ENCODE measurements around the gene PEX26. TPM values are rescaled to one million over a fixed set of nuclear protein-coding genes. Genes with fewer than 3 reads are reported as not detected.
"Not testable (repeated sequence)": the region's sequence is repeated elsewhere in the genome, so short reads cannot be mapped to it uniquely, and the experiment has no call there.

PEX26 gene
- total RNA-seq, 2 donors from 2014 or later, result 53.4 to 70.5 TPM

DNA sequence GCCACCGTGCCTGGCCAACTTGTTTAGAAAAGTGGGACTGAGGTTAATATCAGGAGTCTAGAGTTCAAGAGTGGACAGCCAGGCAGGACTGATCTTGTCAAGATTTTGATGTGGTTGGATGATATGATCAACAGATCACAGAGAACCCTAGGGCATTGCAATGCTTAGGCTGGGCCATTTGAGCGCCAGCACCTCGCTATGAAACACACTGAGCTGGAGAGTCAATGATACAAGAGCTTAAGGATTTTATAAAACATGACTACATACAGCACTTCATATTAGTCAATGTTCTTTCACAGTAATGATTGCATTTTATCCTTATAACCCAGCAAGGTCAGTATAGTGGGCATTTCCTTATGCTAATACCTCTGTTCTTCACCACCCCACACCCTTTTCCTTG, 15.4 kb upstream of the PEX26 start:
- Mint-ChIP-seq H3K27me3 (peaks cover 47% of the 10 kb centered on the region), H3K36me3 (ENCODE audit: low read depth) (no peaks in the 10 kb centered on the region)

GRCh38 chr22:18063306-18063705, 14.5 kb upstream of the PEX26 start:
- H3K9me3 Mint-ChIP-seq, result no peaks in the 10 kb centered on the region
- no peak overlapping the region for H3K27ac Mint-ChIP-seq
- no peaks in the 10 kb centered on the region for H3K4me1 Mint-ChIP-seq
- H3K4me3 Mint-ChIP-seq, result no peak overlapping the region
- H3K27me3 Mint-ChIP-seq, result peaks cover 50% of the 10 kb centered on the region
- H3K36me3 Mint-ChIP-seq (ENCODE audit: low read depth), result no peaks in the 10 kb centered on the region
- ATAC-seq (replicated peaks), result no peak

More for the DNA sequence above, 15.4 kb upstream of the PEX26 start:
- H3K9me3 Mint-ChIP-seq, result no peaks in the 10 kb centered on the region
- H3K27ac Mint-ChIP-seq, result no peak overlapping the region
- no peak for ATAC-seq (replicated peaks)
- no peak overlapping the region for H3K4me3 Mint-ChIP-seq
- H3K4me1 Mint-ChIP-seq, result no peaks in the 10 kb centered on the region

DNA sequence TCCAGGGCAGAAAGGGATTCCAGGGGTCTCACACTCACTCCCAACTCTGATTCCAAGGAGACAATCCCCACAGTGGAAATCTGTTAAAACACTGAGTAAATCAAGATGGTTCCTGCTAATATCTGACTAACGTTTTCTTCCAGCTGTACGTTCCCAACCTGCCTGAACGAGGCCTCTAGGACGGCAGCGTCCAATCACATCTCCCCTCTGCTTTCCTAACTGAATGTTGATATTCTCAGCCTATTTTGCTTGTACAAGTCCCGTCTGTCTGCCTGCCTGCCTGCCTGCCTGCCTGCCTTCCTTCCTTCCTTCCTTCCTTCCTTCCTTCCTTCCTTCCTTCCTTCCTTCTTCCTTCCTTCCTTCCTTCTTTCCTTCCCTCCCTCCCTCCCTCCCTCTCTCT, 14.1 kb upstream of the PEX26 start:
- H3K36me3 Mint-ChIP-seq (ENCODE audit: low read depth); ATAC-seq (replicated peaks); H3K4me3 Mint-ChIP-seq; H3K27ac Mint-ChIP-seq; H3K4me1 Mint-ChIP-seq; H3K9me3 Mint-ChIP-seq: not testable (repeated sequence)
- peaks cover 49% of the 10 kb centered on the region for H3K27me3 Mint-ChIP-seq

- no peak for ATAC-seq (replicated peaks)
- no peaks in the 10 kb centered on the region for H3K36me3 Mint-ChIP-seq (ENCODE audit: low read depth)
- H3K27ac Mint-ChIP-seq, result no peak overlapping the region
- H3K4me1 Mint-ChIP-seq, result no peaks in the 10 kb centered on the region
- H3K27me3 Mint-ChIP-seq, result peaks cover 44% of the 10 kb centered on the region
- H3K9me3 Mint-ChIP-seq, result no peaks in the 10 kb centered on the region
- no peak overlapping the region for H3K4me3 Mint-ChIP-seq
Measured at GRCh38 chr22:18064636-18065035, 13.2 kb upstream of the PEX26 start.

GRCh38 chr22:18065256-18065655, 12.5 kb upstream of the PEX26 start:
- H3K4me3 Mint-ChIP-seq, result no peak overlapping the region
- no peaks in the 10 kb centered on the region for H3K36me3 Mint-ChIP-seq (ENCODE audit: low read depth)
- no peak for ATAC-seq (replicated peaks)
- H3K27ac Mint-ChIP-seq, result no peak overlapping the region
- peaks cover 41% of the 10 kb centered on the region for H3K27me3 Mint-ChIP-seq
- H3K9me3 Mint-ChIP-seq, result no peaks in the 10 kb centered on the region
- H3K4me1 Mint-ChIP-seq, result no peaks in the 10 kb centered on the region

GRCh38 chr22:18066181-18066859, 11.5 kb upstream of the PEX26 start:
- Mint-ChIP-seq H3K27ac (no peak overlapping the region), H3K27me3 (peaks cover 38% of the 10 kb centered on the region), H3K4me3 (no peak overlapping the region), H3K36me3 (ENCODE audit: low read depth) (no peaks in the 10 kb centered on the region), H3K4me1 (no peaks in the 10 kb centered on the region), H3K9me3 (no peaks in the 10 kb centered on the region)
- ATAC-seq (replicated peaks), result no peak

GRCh38 chr22:18067121-18067520, 10.7 kb upstream of the PEX26 start:
- H3K27ac Mint-ChIP-seq, result peak overlapping the region; percentile 10
- H3K9me3 Mint-ChIP-seq, result no peaks in the 10 kb centered on the region
- no peak for ATAC-seq (replicated peaks)
- H3K27me3 Mint-ChIP-seq, result peaks cover 36% of the 10 kb centered on the region
- no peak overlapping the region for H3K4me3 Mint-ChIP-seq
- H3K36me3 Mint-ChIP-seq (ENCODE audit: low read depth), result no peaks in the 10 kb centered on the region
- H3K4me1 Mint-ChIP-seq, result no peaks in the 10 kb centered on the region

DNA sequence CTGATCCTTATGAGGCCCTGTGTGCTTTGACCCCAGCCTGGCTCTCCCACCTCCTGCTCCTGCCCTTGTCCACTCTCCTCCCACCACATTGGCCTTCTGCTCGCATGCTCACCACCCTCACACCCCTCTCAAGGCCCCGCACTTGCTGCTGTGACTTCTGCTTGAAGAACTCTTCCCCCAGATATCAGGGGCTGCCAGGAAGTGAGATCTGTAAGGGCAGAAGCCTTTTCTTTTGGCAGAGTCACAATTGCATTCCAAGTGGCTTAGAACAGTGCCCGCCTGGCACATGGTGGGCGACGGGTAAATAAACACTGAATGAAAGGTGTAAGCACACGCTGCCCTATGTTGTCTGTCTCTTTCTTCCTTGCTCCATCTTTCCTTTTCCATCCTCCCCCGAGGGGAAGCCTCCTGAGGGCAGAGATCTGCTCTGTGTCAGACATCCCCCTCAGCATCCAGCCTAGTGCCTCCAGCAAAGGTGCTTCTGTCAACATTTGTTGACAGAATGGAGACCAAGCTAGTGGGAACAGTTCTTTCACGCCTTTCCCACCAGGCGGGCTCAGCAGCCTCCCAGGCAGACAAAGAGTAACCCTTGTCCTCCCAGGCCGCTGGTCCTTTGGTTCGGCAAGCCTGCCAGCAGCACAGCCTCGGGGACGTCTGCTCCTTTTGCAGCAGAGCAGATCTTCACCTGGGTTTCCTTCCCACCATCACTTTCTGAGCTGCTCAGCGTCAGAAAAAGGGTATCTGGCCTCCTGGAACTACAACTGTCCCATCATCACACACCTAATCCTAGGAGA, 10.0 kb upstream of the PEX26 start:
- Mint-ChIP-seq H3K4me1 (no peaks in the 10 kb centered on the region), H3K27ac (peak overlapping the region; percentile 10), H3K4me3 (no peak overlapping the region), H3K27me3 (peaks cover 36% of the 10 kb centered on the region), H3K9me3 (no peaks in the 10 kb centered on the region), H3K36me3 (ENCODE audit: low read depth) (no peaks in the 10 kb centered on the region)
- no peak for ATAC-seq (replicated peaks)

- Mint-ChIP-seq H3K4me1 (no peaks in the 10 kb centered on the region), H3K9me3 (no peaks in the 10 kb centered on the region), H3K27me3 (peaks cover 36% of the 10 kb centered on the region), H3K27ac (no peak overlapping the region), H3K4me3 (no peak overlapping the region), H3K36me3 (ENCODE audit: low read depth) (no peaks in the 10 kb centered on the region)
- no peak for ATAC-seq (replicated peaks)
Measured at GRCh38 chr22:18068381-18068988, 9.3 kb upstream of the PEX26 start.

- no peaks in the 10 kb centered on the region for H3K36me3 Mint-ChIP-seq (ENCODE audit: low read depth)
- no peaks in the 10 kb centered on the region for H3K4me1 Mint-ChIP-seq
- H3K27ac Mint-ChIP-seq, result no peak overlapping the region
- H3K9me3 Mint-ChIP-seq, result no peaks in the 10 kb centered on the region
- no peak for ATAC-seq (replicated peaks)
- H3K27me3 Mint-ChIP-seq, result peaks cover 32% of the 10 kb centered on the region
- no peak overlapping the region for H3K4me3 Mint-ChIP-seq
Measured at GRCh38 chr22:18069041-18069440, 8.7 kb upstream of the PEX26 start.

- H3K27ac Mint-ChIP-seq, result no peak overlapping the region
Measured at GRCh38 chr22:18070041-18070440, 7.7 kb upstream of the PEX26 start.

GRCh38 chr22:18070556-18071306, 7.1 kb upstream of the PEX26 start:
- no peak overlapping the region for H3K27ac Mint-ChIP-seq
- no peaks in the 10 kb centered on the region for H3K9me3 Mint-ChIP-seq
- H3K27me3 Mint-ChIP-seq, result peaks cover 17% of the 10 kb centered on the region
- H3K4me3 Mint-ChIP-seq, result no peak overlapping the region
- no peak for ATAC-seq (replicated peaks)
- no peaks in the 10 kb centered on the region for H3K36me3 Mint-ChIP-seq (ENCODE audit: low read depth)
- no peaks in the 10 kb centered on the region for H3K4me1 Mint-ChIP-seq

More at GRCh38 chr22:18070041-18070440, 7.7 kb upstream of the PEX26 start:
- Mint-ChIP-seq H3K4me1 (no peaks in the 10 kb centered on the region), H3K9me3 (no peaks in the 10 kb centered on the region), H3K4me3 (no peak overlapping the region), H3K27me3 (peaks cover 24% of the 10 kb centered on the region), H3K36me3 (ENCODE audit: low read depth) (no peaks in the 10 kb centered on the region)
- ATAC-seq (replicated peaks), result no peak

DNA sequence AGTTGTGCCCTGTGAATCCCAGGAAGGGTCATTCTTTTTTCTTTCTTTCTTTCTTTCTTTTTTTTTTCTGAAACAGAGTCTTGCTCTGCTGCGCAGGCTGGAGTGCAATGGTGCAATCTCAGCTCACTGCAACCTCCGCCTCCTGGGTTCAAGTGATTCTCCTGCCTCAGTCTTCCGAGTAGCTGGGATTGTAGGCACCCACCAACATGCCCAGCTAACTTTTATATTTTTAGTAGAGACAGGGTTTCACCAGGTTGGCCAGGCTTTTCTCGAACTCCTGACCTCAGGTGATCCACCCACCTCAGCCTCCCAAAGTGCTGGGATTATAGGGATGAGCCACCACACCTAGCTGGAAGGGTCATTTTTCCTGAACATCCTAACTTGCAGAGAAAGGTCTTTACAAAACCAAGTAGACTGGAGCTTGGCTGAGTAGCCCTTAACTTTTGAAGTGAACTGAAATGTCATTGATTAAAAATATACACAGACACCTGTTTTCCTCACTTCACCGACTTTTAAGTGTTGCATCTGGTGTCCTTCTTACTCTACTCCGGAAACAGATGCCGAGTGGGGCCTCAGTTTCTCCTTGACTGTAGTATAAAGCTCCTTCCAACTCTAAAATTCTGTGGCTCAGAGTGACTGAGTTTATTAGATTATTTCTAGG, 6.4 kb upstream of the PEX26 start:
- H3K27ac Mint-ChIP-seq; H3K36me3 Mint-ChIP-seq (ENCODE audit: low read depth); ATAC-seq (replicated peaks); H3K4me3 Mint-ChIP-seq; H3K9me3 Mint-ChIP-seq; H3K4me1 Mint-ChIP-seq: not testable (repeated sequence)
- peaks cover 12% of the 10 kb centered on the region for H3K27me3 Mint-ChIP-seq

DNA sequence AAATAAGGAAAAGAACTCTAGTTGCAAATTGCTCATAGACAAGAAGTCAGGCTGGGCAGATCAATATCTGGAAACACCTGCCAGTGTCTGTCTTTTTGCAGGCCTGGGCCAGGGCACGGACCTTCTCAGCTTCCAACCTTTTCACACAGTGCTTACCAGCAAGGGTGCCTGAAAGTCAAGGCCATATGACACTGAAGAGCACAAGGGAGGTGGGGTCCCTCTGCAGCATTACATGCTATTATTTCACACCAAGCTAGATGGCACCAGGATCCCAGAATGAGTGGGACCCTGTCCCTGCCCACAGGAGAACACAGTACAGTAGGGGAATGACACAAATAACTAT, 5.9 kb upstream of the PEX26 start:
- ATAC-seq (replicated peaks), result no peak
- H3K27ac Mint-ChIP-seq, result no peak overlapping the region
- H3K4me3 Mint-ChIP-seq, result no peak overlapping the region
- peaks cover 9% of the 10 kb centered on the region for H3K27me3 Mint-ChIP-seq
- H3K4me1 Mint-ChIP-seq, result peaks cover 4% of the 10 kb centered on the region
- no peaks in the 10 kb centered on the region for H3K9me3 Mint-ChIP-seq
- H3K36me3 Mint-ChIP-seq (ENCODE audit: low read depth), result no peaks in the 10 kb centered on the region
